ENCODE results near the gene PER1. TPM values are rescaled to one million over a fixed set of nuclear protein-coding genes. Genes with fewer than 3 reads are reported as not detected.
A peak's percentile ranks its signal among the peaks of the same experiment; 100 is the strongest.

PER1 gene
- total and polyA plus RNA-seq, 10 of the 15 experiments (the other 5 are each of a cell fraction or from before 2014, with no cell fraction given): 0.02 to 25.1 (median 5.4) TPM

DNA sequence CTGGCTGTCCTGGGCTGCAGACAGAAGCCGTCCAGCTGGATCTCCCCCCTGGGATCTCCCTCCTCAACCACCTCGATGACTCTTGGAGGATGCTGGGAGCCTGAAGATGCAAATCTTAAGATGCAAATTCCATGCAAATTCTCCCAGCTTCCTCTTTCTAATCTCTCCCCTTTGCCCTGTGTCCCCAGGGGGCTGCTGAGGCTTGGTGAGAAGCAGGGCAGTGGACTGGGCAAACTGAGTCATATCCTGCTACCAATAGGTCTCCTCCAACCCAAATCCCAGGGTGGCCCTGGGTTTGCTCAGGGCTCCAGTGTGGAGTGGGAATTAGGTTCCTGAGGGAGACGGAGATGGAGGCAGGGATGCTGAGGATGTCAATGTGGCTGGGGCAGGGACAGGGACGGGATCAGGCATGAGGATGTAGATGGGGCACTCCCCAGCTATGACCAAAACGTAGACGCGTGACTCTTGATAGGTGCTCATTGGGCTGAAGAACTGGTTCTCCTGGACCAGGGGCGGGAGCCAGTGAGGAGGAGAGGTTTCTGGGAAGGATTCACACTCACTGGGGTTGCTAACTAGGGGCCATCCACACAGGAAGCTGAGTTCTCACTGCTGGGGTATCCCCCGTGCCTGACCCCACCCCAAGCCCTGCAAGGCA, 61.0 kb downstream of the PER1 start (continued):
- TF ChIP-seq, protein P1, sequence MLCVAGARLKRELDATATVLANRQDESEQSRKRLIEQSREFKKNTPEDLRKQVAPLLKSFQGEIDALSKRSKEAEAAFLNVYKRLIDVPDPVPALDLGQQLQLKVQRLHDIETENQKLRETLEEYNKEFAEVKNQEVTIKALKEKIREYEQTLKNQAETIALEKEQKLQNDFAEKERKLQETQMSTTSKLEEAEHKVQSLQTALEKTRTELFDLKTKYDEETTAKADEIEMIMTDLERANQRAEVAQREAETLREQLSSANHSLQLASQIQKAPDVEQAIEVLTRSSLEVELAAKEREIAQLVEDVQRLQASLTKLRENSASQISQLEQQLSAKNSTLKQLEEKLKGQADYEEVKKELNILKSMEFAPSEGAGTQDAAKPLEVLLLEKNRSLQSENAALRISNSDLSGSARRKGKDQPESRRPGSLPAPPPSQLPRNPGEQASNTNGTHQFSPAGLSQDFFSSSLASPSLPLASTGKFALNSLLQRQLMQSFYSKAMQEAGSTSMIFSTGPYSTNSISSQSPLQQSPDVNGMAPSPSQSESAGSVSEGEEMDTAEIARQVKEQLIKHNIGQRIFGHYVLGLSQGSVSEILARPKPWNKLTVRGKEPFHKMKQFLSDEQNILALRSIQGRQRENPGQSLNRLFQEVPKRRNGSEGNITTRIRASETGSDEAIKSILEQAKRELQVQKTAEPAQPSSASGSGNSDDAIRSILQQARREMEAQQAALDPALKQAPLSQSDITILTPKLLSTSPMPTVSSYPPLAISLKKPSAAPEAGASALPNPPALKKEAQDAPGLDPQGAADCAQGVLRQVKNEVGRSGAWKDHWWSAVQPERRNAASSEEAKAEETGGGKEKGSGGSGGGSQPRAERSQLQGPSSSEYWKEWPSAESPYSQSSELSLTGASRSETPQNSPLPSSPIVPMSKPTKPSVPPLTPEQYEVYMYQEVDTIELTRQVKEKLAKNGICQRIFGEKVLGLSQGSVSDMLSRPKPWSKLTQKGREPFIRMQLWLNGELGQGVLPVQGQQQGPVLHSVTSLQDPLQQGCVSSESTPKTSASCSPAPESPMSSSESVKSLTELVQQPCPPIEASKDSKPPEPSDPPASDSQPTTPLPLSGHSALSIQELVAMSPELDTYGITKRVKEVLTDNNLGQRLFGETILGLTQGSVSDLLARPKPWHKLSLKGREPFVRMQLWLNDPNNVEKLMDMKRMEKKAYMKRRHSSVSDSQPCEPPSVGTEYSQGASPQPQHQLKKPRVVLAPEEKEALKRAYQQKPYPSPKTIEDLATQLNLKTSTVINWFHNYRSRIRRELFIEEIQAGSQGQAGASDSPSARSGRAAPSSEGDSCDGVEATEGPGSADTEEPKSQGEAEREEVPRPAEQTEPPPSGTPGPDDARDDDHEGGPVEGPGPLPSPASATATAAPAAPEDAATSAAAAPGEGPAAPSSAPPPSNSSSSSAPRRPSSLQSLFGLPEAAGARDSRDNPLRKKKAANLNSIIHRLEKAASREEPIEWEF (IDR thresholded peaks at IDR 0.05; ENCODE audit: insufficient replicate concordance, low read depth, low read length): no peak

MicroRNAs within 50 kb of the gene (microRNA counts, 767-probe panel; counts per million panel counts)
- microRNA hsa-miR-4521: 784 counts per million, percentile 18 among the panel's probes with 10 or more counts

Small RNA genes lying within 50 kb of the gene (microRNA-seq; reads per million reads assigned to microRNA genes)
- 163 reads per million, percentile 79 among the genes with 10 or more reads in this experiment for gene MIR4521
- not detected for gene MIR6883

Other genes with a start within 250 kb of the PER1 start
Only the 7 nearest of the 21 such genes appear.
- 0.17 TPM in 1 of 2 replicates, not detected in the other for gene ALOX12B, start 64.7 kb downstream of the PER1 start, total RNA-seq (2014; rRNA removed)
- gene ALOX12B, start 64.7 kb downstream of the PER1 start, total RNA-seq (2014; rRNA removed; fragmentation: Illumina TruSeq; extraction: Trizol): not detected in 2 replicates
- gene ALOX12B, start 64.7 kb downstream of the PER1 start, total RNA-seq (2021): 0.32 TPM in 1 of 2 replicates, not detected in the other
- not detected in 2 replicates for gene ALOX12B, start 64.7 kb downstream of the PER1 start, polyA plus RNA-seq (2011; rRNA removed)
- gene ALOX12B, start 64.7 kb downstream of the PER1 start, polyA plus RNA-seq (2014; fragmentation: Illumina TruSeq; extraction: Trizol): not detected in 2 replicates
- gene ALOX12B, start 64.7 kb downstream of the PER1 start, polyA plus RNA-seq (2014; fragmentation: Nextera tagmentation; extraction: Ambion mirVana): not detected
- gene ALOX12B, start 64.7 kb downstream of the PER1 start, polyA plus RNA-seq (2014; rRNA removed): 0.54 TPM in 1 of 2 replicates, not detected in the other
- not detected for gene ALOX12B, start 64.7 kb downstream of the PER1 start, polyA plus RNA-seq (2016; fragmentation: Nextera tagmentation; extraction: Ambion mirVana)
- gene ALOXE3, start 33.9 kb downstream of the PER1 start, total RNA-seq (2014; rRNA removed): not detected in 2 replicates
- not detected in 2 replicates for gene ALOXE3, start 33.9 kb downstream of the PER1 start, total RNA-seq (2014; rRNA removed; fragmentation: Illumina TruSeq; extraction: Trizol)
- not detected in 2 replicates for gene ALOXE3, start 33.9 kb downstream of the PER1 start, total RNA-seq (2021)
- 0.04 and 0.09 TPM in 2 replicates for gene ALOXE3, start 33.9 kb downstream of the PER1 start, polyA plus RNA-seq (2011; rRNA removed)
- not detected in 2 replicates for gene ALOXE3, start 33.9 kb downstream of the PER1 start, polyA plus RNA-seq (2014; fragmentation: Illumina TruSeq; extraction: Trizol)
- gene ALOXE3, start 33.9 kb downstream of the PER1 start, polyA plus RNA-seq (2014; fragmentation: Nextera tagmentation; extraction: Ambion mirVana): not detected
- gene ALOXE3, start 33.9 kb downstream of the PER1 start, polyA plus RNA-seq (2014; rRNA removed): not detected in 2 replicates
- gene ALOXE3, start 33.9 kb downstream of the PER1 start, polyA plus RNA-seq (2016; fragmentation: Nextera tagmentation; extraction: Ambion mirVana): not detected
- 0.22 and 1.1 TPM in 2 replicates for gene HES7, start 28.3 kb downstream of the PER1 start, total RNA-seq (2014; rRNA removed)
- 0.09 TPM in 1 of 2 replicates, not detected in the other for gene HES7, start 28.3 kb downstream of the PER1 start, total RNA-seq (2014; rRNA removed; fragmentation: Illumina TruSeq; extraction: Trizol)
- gene HES7, start 28.3 kb downstream of the PER1 start, total RNA-seq (2021): 1.3 and 1.9 TPM in 2 replicates
- gene HES7, start 28.3 kb downstream of the PER1 start, polyA plus RNA-seq (2011; rRNA removed): 0.27 and 0.38 TPM in 2 replicates
- not detected in 2 replicates for gene HES7, start 28.3 kb downstream of the PER1 start, polyA plus RNA-seq (2014; fragmentation: Illumina TruSeq; extraction: Trizol)
- under 1 TPM in 1 of 2 experiments, not detected in 1; 0.07 TPM for gene HES7, start 28.3 kb downstream of the PER1 start, polyA plus RNA-seq (2014; fragmentation: Nextera tagmentation; extraction: Ambion mirVana)
- 0.87 and 1.3 TPM in 2 replicates for gene HES7, start 28.3 kb downstream of the PER1 start, polyA plus RNA-seq (2014; rRNA removed)
- under 1 TPM in 1 of 2 experiments, not detected in 1; 0.08 TPM for gene HES7, start 28.3 kb downstream of the PER1 start, polyA plus RNA-seq (2016; fragmentation: Nextera tagmentation; extraction: Ambion mirVana)
- gene VAMP2, start 10.5 kb upstream of the PER1 start, total RNA-seq (2014; rRNA removed): 3.8 and 4.7 TPM in 2 replicates
- gene VAMP2, start 10.5 kb upstream of the PER1 start, total RNA-seq (2014; rRNA removed; fragmentation: Illumina TruSeq; extraction: Trizol): 6.1 and 6.4 TPM in 2 replicates
- 25.1 and 27.8 TPM in 2 replicates for gene VAMP2, start 10.5 kb upstream of the PER1 start, total RNA-seq (2021)
- gene VAMP2, start 10.5 kb upstream of the PER1 start, polyA plus RNA-seq (2011; rRNA removed): 18.8 and 24.9 TPM in 2 replicates
- gene VAMP2, start 10.5 kb upstream of the PER1 start, polyA plus RNA-seq (2014; fragmentation: Illumina TruSeq; extraction: Trizol): 35.2 and 40.8 TPM in 2 replicates
- gene VAMP2, start 10.5 kb upstream of the PER1 start, polyA plus RNA-seq (2014; fragmentation: Nextera tagmentation; extraction: Ambion mirVana): 1 to 10 TPM; 3.0 to 6.3 TPM
- 25.0 and 25.3 TPM in 2 replicates for gene VAMP2, start 10.5 kb upstream of the PER1 start, polyA plus RNA-seq (2014; rRNA removed)
- gene VAMP2, start 10.5 kb upstream of the PER1 start, polyA plus RNA-seq (2016; fragmentation: Nextera tagmentation; extraction: Ambion mirVana): 10 to 100 TPM; 25.0 to 28.0 TPM
- gene TMEM107, start 24.0 kb upstream of the PER1 start, total RNA-seq (2014; rRNA removed): 38.7 and 47.6 TPM in 2 replicates
- gene TMEM107, start 24.0 kb upstream of the PER1 start, total RNA-seq (2014; rRNA removed; fragmentation: Illumina TruSeq; extraction: Trizol): 23.7 and 24.9 TPM in 2 replicates
- 18.6 and 20.0 TPM in 2 replicates for gene TMEM107, start 24.0 kb upstream of the PER1 start, total RNA-seq (2021)
- 32.9 and 33.7 TPM in 2 replicates for gene TMEM107, start 24.0 kb upstream of the PER1 start, polyA plus RNA-seq (2011; rRNA removed)
- gene TMEM107, start 24.0 kb upstream of the PER1 start, polyA plus RNA-seq (2014; fragmentation: Illumina TruSeq; extraction: Trizol): 7.5 and 7.9 TPM in 2 replicates
- gene TMEM107, start 24.0 kb upstream of the PER1 start, polyA plus RNA-seq (2014; fragmentation: Nextera tagmentation; extraction: Ambion mirVana): 10 to 100 TPM; 20.8 to 27.0 TPM
- gene TMEM107, start 24.0 kb upstream of the PER1 start, polyA plus RNA-seq (2014; rRNA removed): 13.0 and 15.7 TPM in 2 replicates
- gene TMEM107, start 24.0 kb upstream of the PER1 start, polyA plus RNA-seq (2016; fragmentation: Nextera tagmentation; extraction: Ambion mirVana): 10 to 100 TPM; 22.5 to 23.3 TPM
- gene BORCS6, start 37.8 kb upstream of the PER1 start, total RNA-seq (2014; rRNA removed): 11.1 and 14.1 TPM in 2 replicates
- 3.4 and 4.0 TPM in 2 replicates for gene BORCS6, start 37.8 kb upstream of the PER1 start, total RNA-seq (2014; rRNA removed; fragmentation: Illumina TruSeq; extraction: Trizol)
- gene BORCS6, start 37.8 kb upstream of the PER1 start, total RNA-seq (2021): 10.8 and 11.5 TPM in 2 replicates
- 2.7 and 4.9 TPM in 2 replicates for gene BORCS6, start 37.8 kb upstream of the PER1 start, polyA plus RNA-seq (2011; rRNA removed)
- 0.81 and 3.2 TPM in 2 replicates for gene BORCS6, start 37.8 kb upstream of the PER1 start, polyA plus RNA-seq (2014; fragmentation: Illumina TruSeq; extraction: Trizol)
- under 1 TPM; 0.37 to 0.64 TPM for gene BORCS6, start 37.8 kb upstream of the PER1 start, polyA plus RNA-seq (2014; fragmentation: Nextera tagmentation; extraction: Ambion mirVana)
- gene BORCS6, start 37.8 kb upstream of the PER1 start, polyA plus RNA-seq (2014; rRNA removed): 8.6 and 9.1 TPM in 2 replicates
- gene BORCS6, start 37.8 kb upstream of the PER1 start, polyA plus RNA-seq (2016; fragmentation: Nextera tagmentation; extraction: Ambion mirVana): 10 to 100 TPM; 10.5 to 11.7 TPM
- 125 and 134 TPM in 2 replicates for gene AURKB, start 58.2 kb upstream of the PER1 start, total RNA-seq (2014; rRNA removed)
- gene AURKB, start 58.2 kb upstream of the PER1 start, total RNA-seq (2014; rRNA removed; fragmentation: Illumina TruSeq; extraction: Trizol): 101 and 109 TPM in 2 replicates
- gene AURKB, start 58.2 kb upstream of the PER1 start, total RNA-seq (2021): 140 and 141 TPM in 2 replicates
- 24.7 and 52.7 TPM in 2 replicates for gene AURKB, start 58.2 kb upstream of the PER1 start, polyA plus RNA-seq (2011; rRNA removed)
- gene AURKB, start 58.2 kb upstream of the PER1 start, polyA plus RNA-seq (2014; fragmentation: Illumina TruSeq; extraction: Trizol): 89.9 and 149 TPM in 2 replicates
- 100 to 1,000 TPM; 107 to 121 TPM for gene AURKB, start 58.2 kb upstream of the PER1 start, polyA plus RNA-seq (2014; fragmentation: Nextera tagmentation; extraction: Ambion mirVana)
- 81.5 and 106 TPM in 2 replicates for gene AURKB, start 58.2 kb upstream of the PER1 start, polyA plus RNA-seq (2014; rRNA removed)
- 100 to 1,000 TPM; 187 to 209 TPM for gene AURKB, start 58.2 kb upstream of the PER1 start, polyA plus RNA-seq (2016; fragmentation: Nextera tagmentation; extraction: Ambion mirVana)